Measurements from ENCODE around the gene IFIH1.
A peak's percentile ranks its signal among the peaks of the same experiment; 100 is the strongest.

IFIH1 gene

DNA sequence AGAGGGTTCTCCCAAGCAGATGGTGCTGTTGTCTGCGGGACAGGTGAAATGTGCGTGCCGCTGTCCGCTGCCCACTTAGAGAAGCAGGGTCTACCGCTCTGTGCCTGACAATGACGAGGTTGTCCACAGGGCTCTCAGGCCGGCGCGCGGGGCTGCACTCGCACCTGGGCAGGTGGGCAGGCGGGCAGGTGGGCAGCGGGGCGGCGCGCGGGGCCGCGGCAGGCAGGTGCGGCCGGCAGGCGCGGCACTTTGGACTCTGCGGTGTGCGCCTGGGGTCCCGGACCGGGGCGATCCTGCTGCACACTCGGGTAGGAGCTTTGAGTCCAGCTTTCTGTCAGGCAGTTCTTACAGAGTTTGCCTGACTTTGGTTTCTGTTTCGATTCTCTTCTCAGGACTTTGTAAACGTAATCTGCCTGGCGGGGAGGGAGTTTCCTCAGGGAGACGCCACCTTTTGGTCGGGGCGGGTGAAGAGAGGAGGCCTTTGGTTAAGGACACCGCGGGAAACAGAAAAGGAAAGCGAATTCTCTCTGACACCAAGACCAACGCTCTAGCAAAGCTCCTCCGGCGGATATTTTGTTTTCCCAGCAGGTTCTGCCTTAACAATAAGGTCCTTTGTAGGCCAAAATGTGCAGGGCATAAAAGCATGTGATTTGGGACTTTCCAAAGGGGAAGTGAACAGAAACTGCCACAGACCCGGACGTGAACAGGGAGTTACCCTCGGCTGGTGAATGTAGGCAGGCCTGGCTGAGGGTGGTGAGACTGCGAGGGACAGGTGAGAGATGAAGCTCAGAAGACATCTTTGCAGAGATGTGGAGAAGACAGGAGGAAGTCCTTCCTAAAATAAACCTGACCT lies at the start of gene IFIH1:
TSS of gene IFIH1 (minus strand) at position 357 of the 853 bp plus-strand sequence. CDS start 377 bp downstream, outside the sequence.
- FAIRE-seq = peak; percentile 10

DNA sequence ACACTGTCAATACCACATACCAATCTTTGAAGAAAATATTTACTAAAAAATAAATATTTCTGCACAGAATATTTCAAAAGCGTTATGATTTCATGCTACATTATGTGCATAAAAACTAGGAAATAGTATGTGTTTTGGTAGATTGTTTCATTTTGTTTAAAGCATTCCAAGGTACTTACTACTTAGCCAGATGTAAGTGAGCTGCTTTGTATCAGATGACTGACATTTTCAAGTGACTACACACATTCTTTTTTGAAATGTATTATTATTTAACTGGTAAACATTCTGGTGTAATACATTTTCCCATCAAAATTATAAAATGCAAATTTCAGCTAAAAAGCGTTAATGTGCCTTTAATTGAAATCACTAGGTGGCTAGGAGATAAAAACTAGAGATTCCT lies 46.9 kb upstream of the IFIH1 start:
- FAIRE-seq = no peak

DNA sequence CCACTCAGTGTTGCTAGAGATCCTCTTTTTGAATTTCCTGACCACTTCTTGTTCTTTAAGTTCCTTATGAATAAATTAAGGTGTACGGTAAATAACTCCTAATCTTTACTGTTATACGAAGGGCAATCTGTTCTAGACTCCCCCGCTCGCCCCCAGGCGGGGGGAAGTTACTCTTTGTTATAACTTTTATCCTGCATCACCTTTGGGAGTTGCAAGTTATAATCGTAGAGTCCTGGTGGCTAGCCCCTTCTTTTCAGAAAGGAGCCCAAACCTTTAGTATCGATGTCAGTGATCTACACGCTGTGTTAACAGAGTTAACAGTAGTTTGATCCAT lies 26.1 kb upstream of the IFIH1 start:
- no peak for FAIRE-seq

DNA sequence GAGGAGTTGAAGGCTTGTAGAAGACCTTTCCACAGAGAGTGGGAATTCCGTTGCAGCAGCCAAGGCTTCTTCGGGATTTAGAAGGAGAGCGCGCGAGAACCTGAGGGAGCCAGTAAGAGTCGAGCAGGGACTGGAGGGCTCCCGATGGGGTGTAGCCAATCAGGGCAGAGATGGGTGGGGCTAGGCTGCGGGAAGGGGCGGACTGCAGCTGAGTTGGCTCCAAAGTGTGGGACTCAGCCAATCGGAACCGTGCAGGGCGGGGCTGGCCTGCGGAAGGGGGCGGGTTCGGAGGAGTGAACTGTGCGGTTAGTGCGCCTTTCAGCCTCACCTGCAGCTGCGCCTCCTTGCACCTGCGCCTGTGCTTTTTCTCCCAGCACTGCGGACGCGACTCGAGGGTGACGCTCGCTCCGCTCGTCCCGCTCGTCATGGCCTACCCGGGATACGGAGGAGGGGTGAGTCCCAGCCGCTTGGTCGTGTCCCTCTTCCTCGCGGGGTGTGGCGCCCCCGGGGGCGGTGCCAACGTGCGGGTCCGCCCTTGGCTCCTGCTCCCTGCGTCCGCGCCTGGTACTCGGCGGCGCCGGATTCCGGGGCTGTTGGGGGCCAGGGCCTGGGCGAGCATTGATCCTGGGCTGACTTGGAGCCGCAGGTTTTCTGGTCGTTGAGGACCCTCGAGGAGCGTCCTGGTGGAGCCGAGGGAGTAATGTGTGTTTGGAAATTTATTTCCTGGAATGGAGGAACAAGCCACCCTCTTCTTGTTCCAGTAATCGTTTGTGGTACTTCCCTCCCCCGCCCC lies 25.5 kb upstream of the IFIH1 start, which contains the start of gene GCA:
TSS of gene GCA (plus strand) at position 309 of the 793 bp plus-strand sequence. CDS start at position 426, 117 bp downstream.
- peak; percentile 61 for FAIRE-seq

DNA sequence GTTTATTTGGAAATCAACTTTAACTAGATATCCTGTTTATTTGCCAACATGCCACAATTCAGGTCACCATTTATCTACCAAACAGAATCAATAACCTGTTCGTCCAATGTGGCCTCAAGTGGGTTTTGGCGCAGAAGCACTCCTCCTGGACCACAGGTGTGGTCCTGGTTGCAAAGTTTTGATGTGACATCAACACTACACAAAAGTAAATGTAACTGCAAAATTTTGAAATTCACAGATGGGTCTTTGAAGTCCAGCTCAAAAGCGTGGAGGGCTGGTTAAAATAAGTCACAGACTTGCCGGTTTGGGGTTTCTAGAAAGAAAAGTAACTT lies 25.0 kb upstream of the IFIH1 start:
- no peak for FAIRE-seq

DNA sequence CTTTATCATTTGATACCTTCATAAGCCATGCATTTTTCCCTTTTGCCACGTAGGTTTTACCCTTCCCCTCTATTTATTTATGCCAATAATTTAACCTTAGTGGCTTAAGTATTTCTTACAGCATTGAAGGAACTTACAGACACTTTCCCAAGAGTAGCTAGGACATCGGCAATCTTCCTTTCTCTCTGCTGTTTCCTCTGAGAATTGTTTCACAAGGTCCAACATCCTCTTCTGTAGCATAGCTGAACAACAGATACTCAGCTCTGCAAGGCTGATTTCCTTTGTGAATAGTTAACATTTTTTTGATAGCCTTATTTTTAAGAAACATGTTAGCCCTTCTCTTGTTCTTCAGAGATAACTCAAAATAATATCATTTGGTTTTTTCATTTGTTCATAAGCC lies 24.4 kb upstream of the IFIH1 start:
- FAIRE-seq = no peak

DNA sequence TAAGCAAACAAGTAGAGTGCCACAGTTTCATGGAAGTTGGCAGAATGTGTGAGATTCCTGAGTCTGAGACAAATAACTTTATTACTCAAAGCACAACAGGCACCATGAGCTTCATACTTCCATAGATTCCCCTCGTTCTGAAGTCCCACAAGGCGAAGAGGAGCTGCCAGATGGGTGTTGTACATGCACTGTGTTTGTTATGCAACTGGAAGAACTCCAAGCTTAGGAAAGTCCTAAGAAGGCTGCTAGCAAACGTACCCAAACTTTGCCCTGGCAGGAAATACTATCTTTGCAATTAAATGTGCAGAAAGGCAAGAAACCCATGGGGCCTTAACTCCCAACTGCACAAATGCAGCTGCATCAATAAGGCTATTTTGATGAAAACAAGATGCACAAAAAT lies 23.8 kb upstream of the IFIH1 start:
- FAIRE-seq = no peak

DNA sequence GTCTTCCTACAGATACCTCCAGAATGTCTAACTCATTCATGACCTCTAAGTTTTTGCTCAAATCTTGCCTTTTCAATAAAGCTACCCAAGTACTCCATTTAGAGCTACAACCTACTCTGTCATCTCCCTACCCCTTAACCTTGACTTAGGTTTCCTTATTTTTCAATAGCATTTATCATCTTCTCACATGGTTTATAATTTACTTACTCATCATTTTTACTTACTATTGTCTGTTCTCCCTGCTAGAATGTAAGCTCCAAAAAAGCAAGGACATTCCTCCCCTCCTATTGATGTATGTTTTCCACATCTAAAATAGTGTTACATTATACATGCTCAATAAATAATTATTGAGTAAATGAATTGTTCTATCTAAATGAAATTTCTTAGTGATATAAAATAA lies 22.3 kb upstream of the IFIH1 start:
- no peak for FAIRE-seq

DNA sequence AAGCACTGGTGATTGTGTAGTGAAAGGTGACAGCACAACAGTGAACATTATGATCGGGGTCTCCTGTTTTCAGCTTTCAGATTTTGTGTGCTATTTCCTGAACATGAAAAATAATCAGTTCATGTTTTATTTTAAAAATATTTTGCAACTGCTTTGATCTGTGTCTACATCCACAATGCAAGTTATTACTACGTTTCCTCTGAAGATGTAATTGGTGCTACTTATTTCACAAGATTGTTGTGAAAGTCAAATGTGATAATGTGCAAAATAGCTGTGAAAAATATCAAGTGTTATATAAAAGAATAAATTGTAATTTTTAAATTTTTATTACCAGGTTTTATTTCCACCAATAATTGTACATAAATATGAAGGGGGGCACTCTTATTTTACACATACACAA lies 19.4 kb upstream of the IFIH1 start:
- FAIRE-seq = peak; percentile 41

DNA sequence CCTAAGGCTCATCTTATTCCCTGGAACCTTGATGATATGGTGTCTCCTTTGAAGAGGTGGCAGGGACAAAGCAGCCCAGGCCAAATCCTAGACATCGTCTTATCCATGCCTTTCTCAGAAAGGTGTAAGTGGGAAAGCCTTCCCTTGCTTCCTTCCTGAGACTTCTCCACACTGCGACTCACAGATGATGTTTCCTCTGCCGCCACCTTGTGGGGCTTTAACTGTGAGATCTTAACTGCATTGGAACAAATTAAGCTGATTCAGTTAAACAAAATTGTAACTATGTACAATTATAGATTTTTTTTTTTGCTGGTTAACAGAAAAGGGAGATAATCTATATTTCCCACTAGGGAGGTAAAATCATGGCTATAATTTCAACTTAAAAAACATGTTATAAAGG lies 15.5 kb upstream of the IFIH1 start:
- FAIRE-seq = no peak

DNA sequence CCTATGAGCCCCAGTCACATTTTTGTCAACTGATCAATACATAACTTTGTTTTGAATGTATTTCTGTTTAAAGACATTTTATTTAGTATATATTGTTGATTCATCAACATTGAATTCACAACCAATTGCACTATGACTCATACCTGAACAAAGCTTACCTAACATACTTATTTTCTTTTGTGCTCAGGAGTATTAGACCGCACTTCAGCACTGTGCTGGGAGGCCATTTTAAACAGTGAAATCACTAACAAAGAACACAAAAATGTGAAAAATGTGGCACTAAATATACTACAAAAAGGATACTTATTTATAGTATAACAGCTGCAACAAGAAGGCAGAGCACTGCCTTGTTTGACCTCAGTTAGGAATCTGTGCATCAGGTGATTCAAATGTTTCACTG lies 12.4 kb upstream of the IFIH1 start:
- no peak for FAIRE-seq

DNA sequence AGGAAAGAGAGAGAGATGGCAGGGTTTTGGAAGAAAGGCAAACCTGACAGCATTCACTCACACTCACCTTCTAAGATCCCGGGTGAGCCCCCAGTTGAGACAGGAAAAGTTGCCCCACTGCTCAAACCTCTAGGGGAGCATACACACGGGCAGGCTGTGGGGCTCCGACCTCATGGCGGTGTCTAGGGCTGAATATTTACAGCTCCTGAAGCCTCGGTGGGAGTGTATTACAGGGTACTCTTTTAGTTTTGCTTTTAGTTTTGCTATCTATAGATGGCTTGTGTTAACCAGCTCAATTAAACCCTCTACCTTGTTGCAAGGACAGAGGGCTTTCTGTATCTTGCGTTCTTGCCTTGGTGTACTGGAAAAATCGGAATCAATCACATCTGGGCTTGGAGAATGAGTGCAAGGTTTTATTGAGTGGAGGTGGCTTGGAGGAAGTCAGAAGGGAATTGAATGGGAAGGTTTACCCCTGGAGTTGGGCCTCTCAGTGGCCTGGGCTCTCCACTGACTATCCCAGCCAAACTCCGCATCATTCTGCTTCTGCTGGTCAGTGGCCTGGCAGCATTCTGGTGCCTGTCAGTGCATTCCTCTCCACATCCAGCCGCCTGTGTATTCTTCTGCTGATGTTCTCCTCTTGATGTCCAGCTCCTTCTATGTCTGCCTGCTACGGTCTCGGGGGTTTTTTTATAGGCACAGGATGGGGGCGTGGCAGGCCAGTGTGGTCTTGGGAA lies 10.1 kb upstream of the IFIH1 start:
- no peak for FAIRE-seq

DNA sequence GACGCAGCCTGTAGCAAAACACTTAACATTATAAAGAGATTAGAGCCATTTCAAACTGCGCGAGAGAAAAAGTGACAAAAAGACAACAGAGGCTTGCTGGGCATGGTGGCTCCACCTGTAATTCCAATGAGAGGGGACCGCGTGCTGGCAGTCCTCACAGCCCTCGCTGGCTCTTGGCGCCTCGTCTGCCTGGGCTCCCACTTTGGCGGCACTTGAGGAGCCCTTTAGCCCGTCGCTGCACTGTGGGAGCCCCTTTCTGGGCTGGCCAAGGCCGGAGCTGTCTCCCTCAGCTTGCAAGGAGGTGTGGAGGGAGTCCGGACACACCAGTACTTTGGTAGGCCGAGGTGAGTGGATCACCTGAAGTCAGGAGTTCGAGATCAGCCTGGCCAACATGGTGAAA lies 9.3 kb upstream of the IFIH1 start:
- no peak for FAIRE-seq

DNA sequence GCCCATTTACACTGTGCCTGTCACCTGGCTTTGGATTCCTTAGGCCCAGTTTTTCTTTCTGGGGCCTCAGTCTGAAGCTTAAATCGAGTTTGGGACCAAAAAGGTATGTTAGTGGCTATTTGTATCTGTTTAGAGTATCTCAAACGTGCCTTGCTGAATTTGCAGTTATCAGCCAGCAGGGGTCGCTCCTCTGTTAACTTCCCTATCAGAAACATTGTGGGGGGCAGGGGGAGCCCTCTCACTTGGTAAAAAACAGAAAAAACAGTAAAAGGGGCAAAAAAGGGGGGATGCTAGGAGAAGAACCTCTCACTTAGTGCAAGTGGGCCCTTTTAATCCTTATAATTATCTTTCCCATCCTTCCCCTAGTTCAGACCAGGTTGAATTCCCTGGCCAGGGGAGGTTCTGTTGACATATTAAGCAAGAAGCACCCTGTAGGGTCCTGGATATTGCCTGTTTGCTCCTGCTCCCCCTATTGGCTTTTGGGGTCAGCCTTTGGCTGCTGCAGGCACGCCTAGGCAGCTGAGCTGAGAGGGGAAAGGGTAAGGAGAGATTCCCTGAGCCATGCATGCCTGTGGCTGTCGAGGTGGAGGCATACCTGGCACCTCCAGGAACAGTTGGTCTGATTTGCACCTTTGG lies 8.8 kb upstream of the IFIH1 start:
- no peak for FAIRE-seq

DNA sequence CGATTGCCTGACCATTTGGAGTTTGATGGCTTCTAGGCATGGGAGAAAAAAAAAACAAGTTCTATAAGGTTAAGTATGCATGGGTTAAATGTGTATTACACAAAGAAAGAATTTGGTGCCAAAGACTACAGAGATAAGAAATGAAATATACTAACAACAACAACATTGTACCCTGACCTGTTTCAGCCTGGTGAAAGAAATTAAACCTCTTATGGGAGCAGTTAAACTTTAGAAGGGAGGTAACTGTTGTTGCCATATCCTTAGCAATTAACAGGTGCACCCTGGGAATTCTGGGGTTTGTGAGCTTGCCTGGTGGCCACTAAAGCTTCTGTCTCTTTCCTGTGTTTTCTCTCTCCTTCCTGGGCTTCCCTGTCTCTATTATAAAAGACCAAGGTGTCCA lies 6.5 kb upstream of the IFIH1 start:
- FAIRE-seq = no peak

DNA sequence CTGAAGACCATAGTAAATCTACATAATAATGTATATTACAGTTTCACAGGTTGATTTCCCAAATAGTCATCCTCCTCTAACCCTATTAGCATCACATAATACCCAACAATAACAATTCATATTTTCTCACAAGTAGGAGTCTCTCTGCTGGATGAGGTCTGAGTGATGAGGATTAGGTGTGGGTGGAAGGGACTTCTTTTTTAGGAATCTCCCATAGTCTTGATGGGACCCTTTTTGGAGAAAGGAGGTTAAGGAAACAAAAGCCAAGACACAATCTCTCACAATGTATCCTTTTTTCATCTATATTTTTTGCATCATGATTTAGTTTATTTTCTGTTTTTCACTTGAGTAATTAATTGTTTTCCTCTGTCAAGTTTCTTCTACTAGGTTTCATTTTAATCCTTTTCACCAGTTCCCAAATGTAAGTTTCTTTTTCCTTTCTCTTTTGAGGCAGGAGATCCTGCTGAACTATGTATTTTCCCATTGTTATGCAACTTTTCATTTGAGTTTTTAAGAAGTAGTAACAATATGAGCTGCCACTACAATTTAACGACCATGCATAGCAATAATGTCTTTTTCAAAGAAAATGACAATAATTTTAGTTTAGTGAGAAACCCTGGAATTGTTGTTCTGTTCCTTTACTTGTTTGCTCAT lies 2.5 kb upstream of the IFIH1 start:
- no peak for FAIRE-seq

DNA sequence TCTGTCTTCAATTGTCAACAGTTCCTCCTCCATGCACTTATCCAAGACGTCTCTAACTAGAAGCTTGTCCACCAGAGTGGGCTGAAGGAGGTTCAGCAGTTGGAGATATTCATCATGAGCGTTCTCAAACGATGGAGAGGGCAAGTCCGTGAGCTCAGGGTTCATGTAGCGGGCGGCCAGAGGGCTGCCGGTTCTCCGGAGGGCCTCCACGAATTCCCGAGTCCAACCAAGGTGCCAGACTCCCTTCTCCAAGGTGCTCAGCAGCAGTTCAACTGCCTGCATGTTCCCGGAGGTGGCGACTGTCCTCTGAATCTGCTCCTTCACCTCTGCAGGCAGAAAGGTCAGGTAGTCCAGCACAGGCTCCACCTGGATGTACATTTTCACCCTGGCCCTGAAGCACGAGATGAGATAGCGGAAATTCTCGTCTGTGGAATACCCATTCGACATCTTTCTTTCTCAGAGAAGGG lies 590 bp downstream of the IFIH1 start:
- no peak for FAIRE-seq

DNA sequence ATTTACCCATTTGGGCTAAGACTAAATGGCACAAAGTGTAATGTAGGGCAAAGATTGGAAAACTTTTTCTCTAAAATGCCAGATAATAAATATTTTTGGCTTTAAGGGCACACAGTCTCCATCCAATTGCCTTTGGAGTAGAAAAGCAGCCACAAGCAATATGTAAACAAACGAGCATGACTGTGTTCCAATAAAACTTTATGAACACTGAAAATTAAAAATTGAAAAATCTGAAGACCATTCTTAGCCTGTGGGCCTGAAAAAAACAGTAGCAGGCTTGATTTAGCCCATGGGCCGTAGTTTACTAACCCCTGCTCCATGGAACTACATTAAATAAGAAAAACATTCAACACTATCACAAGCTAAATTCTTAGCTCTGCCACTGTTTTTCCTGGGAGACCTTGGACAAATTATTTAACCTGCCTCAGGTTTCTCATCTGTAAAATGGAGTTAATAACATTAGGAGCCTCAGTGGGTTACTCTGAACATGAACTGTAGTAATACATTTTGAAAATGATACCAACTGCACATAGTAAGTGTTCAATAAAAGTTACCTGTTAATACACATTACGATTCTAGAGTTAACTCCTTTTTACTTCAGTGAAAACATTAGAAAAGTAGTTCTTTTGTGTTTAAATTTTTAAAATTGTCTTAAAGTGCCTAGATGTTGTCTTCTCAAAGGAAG lies 1.3 kb downstream of the IFIH1 start:
- FAIRE-seq = no peak

DNA sequence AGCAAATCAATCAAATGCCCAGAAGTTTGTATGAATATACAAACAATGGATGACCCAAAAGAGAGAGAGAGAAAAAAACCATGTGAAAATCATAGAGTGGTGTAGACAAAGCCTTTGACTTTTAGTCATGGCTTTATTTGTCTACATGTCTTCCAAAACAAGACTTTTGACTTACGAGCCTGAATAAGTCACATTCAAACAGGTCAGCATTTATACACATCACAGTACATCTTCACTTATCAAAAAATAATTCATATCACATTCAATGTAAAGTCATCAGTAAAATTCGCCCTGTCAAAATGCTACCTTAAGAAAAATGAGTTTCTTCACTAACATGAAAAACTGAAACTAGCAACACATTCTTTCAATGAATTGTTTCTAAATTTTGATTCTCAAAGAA lies 1.9 kb downstream of the IFIH1 start:
- no peak for FAIRE-seq

DNA sequence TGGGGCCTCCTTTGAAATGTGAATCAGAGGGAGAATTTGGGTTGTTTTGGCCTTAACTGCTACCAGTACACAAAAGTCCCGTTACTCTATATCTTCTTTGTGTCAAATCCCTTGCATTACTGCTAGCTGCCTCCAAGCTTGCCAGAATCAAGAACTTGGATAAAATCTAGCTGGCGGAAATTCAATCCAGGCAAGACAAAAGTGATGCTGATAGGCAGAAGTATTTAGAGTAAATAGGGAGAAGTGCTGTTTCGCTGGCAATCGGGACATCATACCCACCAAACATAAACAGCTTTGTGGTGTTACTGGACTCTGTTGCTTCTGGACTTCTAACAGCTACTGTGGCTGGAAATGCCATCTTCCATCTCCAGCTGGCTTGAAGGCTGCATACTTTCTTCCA lies 2.5 kb downstream of the IFIH1 start:
- FAIRE-seq = no peak

DNA sequence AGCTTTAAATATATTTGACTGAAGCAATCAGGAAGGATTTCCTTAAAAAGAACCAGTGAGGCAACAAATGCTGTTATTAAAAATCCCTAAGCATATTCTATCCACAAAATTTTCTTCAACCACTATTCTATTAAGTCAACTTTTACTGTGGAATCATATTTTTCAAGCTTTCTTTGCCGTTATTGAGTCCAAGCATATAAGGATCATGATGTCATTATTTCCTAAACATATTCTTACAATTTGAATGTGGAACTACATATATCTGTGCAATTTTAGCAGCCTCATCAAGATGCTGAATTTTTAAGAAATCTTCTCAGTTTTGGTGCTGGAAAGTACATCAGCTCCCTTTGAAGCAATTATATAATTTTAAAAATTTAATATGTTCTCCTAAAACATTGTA lies 5.6 kb downstream of the IFIH1 start:
- no peak for FAIRE-seq
